Measurements from ENCODE around the gene PCCA.

The PCCA gene

DNA sequence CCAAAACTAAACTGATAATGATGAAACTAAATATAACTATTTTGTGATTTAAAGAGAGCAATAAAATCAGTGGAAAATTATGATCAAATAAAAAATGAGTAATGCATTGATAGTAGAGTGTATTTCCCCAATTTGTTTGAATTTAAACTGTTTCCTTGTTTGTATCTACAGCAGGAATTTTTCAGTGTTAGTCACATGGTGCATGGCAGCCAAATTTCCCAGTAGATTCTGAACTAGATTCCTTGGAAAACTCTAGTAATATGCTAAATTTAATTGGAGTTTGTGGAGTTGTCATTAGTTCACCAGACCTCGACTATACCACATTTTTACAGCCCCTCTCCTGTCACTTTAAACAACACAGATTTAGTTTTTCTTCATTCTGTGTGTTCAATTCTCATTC, 156.2 kb downstream of the PCCA start:
- DNase-seq (ENCODE audit: low spot score) = no peak
- Histone ChIP-seq H3K27ac (no peak overlapping the region), H3K4me3 (no peak overlapping the region)
- TF ChIP-seq, protein P1, sequence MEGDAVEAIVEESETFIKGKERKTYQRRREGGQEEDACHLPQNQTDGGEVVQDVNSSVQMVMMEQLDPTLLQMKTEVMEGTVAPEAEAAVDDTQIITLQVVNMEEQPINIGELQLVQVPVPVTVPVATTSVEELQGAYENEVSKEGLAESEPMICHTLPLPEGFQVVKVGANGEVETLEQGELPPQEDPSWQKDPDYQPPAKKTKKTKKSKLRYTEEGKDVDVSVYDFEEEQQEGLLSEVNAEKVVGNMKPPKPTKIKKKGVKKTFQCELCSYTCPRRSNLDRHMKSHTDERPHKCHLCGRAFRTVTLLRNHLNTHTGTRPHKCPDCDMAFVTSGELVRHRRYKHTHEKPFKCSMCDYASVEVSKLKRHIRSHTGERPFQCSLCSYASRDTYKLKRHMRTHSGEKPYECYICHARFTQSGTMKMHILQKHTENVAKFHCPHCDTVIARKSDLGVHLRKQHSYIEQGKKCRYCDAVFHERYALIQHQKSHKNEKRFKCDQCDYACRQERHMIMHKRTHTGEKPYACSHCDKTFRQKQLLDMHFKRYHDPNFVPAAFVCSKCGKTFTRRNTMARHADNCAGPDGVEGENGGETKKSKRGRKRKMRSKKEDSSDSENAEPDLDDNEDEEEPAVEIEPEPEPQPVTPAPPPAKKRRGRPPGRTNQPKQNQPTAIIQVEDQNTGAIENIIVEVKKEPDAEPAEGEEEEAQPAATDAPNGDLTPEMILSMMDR (IDR thresholded peaks at IDR 0.05) = no peak

DNA sequence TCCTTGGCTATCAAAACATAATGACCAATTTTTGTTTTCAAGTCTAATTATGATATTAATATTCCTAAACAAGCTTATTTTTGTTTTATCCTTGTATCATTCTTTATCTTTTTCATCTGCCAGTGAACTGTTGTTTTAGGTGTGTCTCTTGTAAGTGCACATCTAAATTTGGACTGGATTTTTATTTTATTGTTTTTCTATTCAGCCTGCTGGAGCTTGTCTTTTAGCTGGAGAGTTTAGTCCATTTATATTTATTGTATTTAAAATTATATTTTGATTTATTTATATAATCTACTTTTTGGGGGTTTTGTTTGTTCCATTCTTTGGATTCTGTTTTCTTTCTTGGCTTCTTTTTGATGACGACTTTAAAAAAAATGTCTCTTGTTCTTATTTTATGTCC, 159.0 kb downstream of the PCCA start:
- DNase-seq (ENCODE audit: low spot score) = no peak
- TF ChIP-seq, protein P1 (IDR thresholded peaks at IDR 0.05) = no peak
- H3K4me3 ChIP-seq = no peak overlapping the region

GRCh38 chr13:100254002-100254401, 165.1 kb downstream of the PCCA start:
- DNase-seq (ENCODE audit: low spot score) = no peak
- TF ChIP-seq, protein P1 (IDR thresholded peaks at IDR 0.05) = no peak
- H3K27ac ChIP-seq = no peak overlapping the region
- no peak overlapping the region for H3K4me3 ChIP-seq

More for the DNA sequence above, 159.0 kb downstream of the PCCA start:
- no peak overlapping the region for H3K27ac ChIP-seq

DNA sequence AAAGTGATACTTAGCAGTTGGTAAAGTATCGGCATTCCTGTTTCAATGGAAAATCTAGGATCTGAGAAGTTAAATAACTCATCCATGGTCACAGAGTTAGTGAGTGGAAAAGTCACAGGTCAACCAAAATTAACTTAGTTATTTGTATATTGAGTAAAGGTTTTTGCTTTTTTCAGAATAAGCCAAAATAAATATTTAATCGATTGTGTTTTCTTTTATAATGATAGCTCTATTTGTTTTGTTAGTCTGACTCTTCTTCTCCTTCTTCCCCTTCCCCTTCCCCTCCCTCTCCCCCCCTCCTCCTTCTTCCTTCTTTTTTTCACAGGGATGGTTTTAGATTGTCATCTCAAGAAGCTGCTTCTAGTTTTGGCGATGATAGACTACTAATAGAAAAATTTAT, 173.5 kb downstream of the PCCA start:
- no peak overlapping the region for H3K4me3 ChIP-seq
- no peak overlapping the region for H3K27ac ChIP-seq
- no peak for DNase-seq (ENCODE audit: low spot score)
- TF ChIP-seq, protein P1 (IDR thresholded peaks at IDR 0.05) = no peak

- DNase-seq (ENCODE audit: low spot score) = no peak
- Histone ChIP-seq H3K27ac (no peak overlapping the region), H3K4me3 (no peak overlapping the region)
- TF ChIP-seq, protein P1 (IDR thresholded peaks at IDR 0.05) = no peak
Observed at GRCh38 chr13:100266026-100266425, 177.1 kb downstream of the PCCA start.

DNA sequence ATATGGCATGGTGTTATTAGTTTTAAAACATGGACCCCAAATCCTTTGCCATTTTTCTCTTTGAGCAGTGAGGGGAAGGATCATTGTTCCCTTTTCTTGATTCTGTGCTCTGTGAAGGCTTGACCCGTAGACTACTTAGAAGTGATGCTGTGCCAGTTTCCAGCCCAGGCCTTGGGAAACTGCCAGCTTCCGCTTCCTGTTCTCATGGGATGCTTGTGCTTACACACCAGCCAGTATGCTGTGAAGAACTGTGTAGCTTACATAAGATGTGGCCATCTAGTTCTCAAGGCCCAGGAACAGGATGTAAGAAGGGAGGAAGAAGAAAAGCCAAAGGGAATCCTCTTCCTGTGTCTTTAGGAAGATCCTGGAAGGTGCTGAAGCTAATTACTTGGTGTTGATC, 180.9 kb downstream of the PCCA start:
- TF ChIP-seq, protein P1 (IDR thresholded peaks at IDR 0.05) = no peak
- no peak for DNase-seq (ENCODE audit: low spot score)
- Histone ChIP-seq H3K27ac (no peak overlapping the region), H3K4me3 (no peak overlapping the region)

DNA sequence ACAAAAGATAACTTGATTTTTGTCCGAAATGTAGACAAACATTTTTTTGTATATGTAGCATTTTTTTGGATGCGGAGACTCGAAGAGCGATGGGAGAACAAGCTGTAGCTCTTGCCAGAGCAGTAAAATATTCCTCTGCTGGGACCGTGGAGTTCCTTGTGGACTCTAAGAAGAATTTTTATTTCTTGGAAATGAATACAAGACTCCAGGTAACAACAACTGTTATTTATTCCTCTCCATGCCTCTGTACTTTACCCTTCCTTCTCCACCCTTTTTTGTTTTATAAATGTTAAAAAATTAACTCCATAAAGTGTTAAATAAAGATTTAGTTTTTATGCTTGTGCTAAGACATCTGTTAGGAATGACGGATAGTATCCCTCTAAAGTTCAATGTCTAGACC, 184.2 kb downstream of the PCCA start:
- Histone ChIP-seq H3K4me3 (no peak overlapping the region), H3K27ac (no peak overlapping the region)
- no peak for DNase-seq (ENCODE audit: low spot score)
- TF ChIP-seq, protein P1 (IDR thresholded peaks at IDR 0.05) = no peak

All from coronary artery (tissue), 2 donors.